Ascending aorta (tissue), 2 donors: ENCODE results near the gene ACSS3. TPM values are rescaled to one million over a fixed set of nuclear protein-coding genes. Genes with fewer than 3 reads are reported as not detected.

Experiments
- DNase-seq, 2 donors: peaks; one replicate each; pipeline ENCODE4 v3.0.0-alpha.2; 2019; ENCODE audit warnings: low spot score in 2 of 2
- H3K27ac ChIP-seq, 2 donors: fragments of 200-600 bp; sonication (generic); one replicate each; pipeline ENCODE4 v1.5.1; 2016 to 2017; ENCODE audit warnings: mild to moderate bottlenecking in 1 of 2
- H3K27me3 ChIP-seq: fragments of 200-600 bp; sonication (generic); one replicate; pipeline ENCODE4 v1.5.1; 2017
- H3K36me3 ChIP-seq, 2 donors: fragments of 200-600 bp; sonication (generic); one replicate each; pipeline ENCODE4 v1.5.1; 2016
- H3K4me1 ChIP-seq, 2 donors: fragments of 200-600 bp; sonication (generic); one replicate each; pipeline ENCODE4 v1.5.1; 2016 to 2017; ENCODE audit warnings: mild to moderate bottlenecking in 1 of 2
- H3K4me3 ChIP-seq, 2 donors: fragments of 200-600 bp; sonication (generic); one replicate each; pipeline ENCODE4 v1.5.1; 2016 to 2017; ENCODE audit warnings: mild to moderate bottlenecking in 1 of 2
- H3K9me3 ChIP-seq, 2 donors: fragments of 200-600 bp; sonication (generic); one replicate each; pipeline ENCODE4 v1.5.1; 2016
- CTCF ChIP-seq, 3 experiments: fragments of 200-600 bp in 2 of 3; fragments of 450-650 bp in 1 of 3; sonication (generic) in 2 of 3; IDR thresholded peaks; one replicate each; pipeline ENCODE4 v1.5.1; 2016 to 2019; ENCODE audit warnings: antibody characterized with exemption in 3 of 3, mild to moderate bottlenecking in 1 of 3, moderate library complexity in 1 of 3
- intact Hi-C: fragments of 100-400 bp; cut with DNase I; formaldehyde crosslinking; loops from one replicate; pipeline ENCODE4 v1.15.1; 2023
- total RNA-seq: library from RNA; depleted of rRNA; stranded (reverse); fragments of >200 nt; gene quantifications from one replicate; pipeline ENCODE4 v1.1.0, GENCODE V29; 2016

ACSS3 gene
- total RNA-seq, 1 donor from 2014 or later = 11.6 TPM

DNA sequence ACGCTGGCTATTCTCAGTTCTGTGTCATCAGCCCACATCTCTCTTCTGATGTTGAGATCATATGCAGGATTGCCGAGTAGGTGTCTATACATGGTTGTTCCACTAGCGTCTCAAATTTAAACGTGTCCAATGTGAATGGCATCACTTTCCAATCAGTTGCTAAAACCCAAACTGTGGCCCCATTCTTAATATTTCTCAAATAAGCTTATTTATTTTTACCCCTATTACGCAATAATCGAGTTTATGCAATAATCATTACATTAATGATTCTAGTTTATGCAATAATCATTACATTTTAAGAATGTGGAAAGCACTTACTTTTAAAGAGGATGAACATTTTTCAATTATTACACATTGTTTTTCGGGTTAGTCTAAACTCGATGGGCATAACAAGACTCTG lies 47.8 kb downstream of the ACSS3 start:
- Histone ChIP-seq H3K9me3 (no peaks in the 10 kb centered on the region), H3K4me1 (no peaks in the 10 kb centered on the region), H3K4me3 (no peak overlapping the region), H3K27me3 (no peaks in the 10 kb centered on the region), H3K36me3 (no peaks in the 10 kb centered on the region), H3K27ac (no peak overlapping the region)
- intact Hi-C loops = no loop called here
- no peak for TF ChIP-seq CTCF (IDR thresholded peaks at IDR 0.05)
- no peak for DNase-seq

DNA sequence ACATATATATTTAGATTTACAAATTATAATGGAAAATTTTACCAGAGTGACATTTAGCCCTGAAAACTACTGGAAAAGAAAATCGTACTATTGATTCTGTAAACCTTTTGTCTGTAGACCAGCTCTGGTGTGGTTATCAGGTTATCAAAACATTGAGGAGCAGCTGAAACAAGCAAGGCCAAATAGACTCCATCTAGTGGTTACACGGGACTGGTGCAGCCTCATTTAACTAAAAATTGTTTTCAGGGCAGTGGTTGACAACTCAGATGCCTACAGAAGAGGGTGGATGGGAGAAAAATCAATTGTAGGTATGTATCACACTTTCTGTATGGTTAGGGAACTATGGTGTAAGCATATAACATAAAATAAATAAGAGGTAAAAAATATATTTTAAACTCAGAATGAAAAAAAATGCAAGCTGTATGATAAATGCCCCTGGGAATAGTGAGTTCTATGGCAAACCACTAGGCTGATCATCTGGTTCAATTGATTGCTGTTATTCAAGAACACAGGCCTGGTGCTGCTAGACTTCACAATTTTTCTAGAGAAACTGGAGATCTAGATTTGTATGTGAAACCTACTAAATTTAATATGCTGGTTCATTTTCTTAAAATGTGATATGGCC lies 51.2 kb downstream of the ACSS3 start:
- intact Hi-C loops = no loop called here
- Histone ChIP-seq H3K9me3 (no peaks in the 10 kb centered on the region), H3K36me3 (no peaks in the 10 kb centered on the region), H3K27ac (no peak overlapping the region), H3K27me3 (no peaks in the 10 kb centered on the region), H3K4me3 (no peak overlapping the region), H3K4me1 (no peaks in the 10 kb centered on the region)
- TF ChIP-seq CTCF (IDR thresholded peaks at IDR 0.05) = peak; percentile 29 to 65 (median 65)
- no peak for DNase-seq

GRCh38 chr12:81136519-81136918 lies 58.6 kb downstream of the ACSS3 start:
- no peaks in the 10 kb centered on the region for H3K9me3 ChIP-seq
- no peaks in the 10 kb centered on the region for H3K36me3 ChIP-seq
- no peak for TF ChIP-seq CTCF (IDR thresholded peaks at IDR 0.05)
- intact Hi-C loops = no loop called here
- no peaks in the 10 kb centered on the region for H3K27me3 ChIP-seq
- DNase-seq = no peak
- no peaks in the 10 kb centered on the region for H3K4me1 ChIP-seq
- no peak overlapping the region for H3K4me3 ChIP-seq
- no peak overlapping the region for H3K27ac ChIP-seq

GRCh38 chr12:81137801-81138200 lies 59.9 kb downstream of the ACSS3 start:
- no peak for DNase-seq
- no peak for TF ChIP-seq CTCF (IDR thresholded peaks at IDR 0.05)
- Histone ChIP-seq H3K36me3 (no peaks in the 10 kb centered on the region), H3K9me3 (no peaks in the 10 kb centered on the region), H3K27ac (no peak overlapping the region), H3K4me3 (no peak overlapping the region), H3K4me1 (no peaks in the 10 kb centered on the region), H3K27me3 (no peaks in the 10 kb centered on the region)
- intact Hi-C loops = no loop called here

DNA sequence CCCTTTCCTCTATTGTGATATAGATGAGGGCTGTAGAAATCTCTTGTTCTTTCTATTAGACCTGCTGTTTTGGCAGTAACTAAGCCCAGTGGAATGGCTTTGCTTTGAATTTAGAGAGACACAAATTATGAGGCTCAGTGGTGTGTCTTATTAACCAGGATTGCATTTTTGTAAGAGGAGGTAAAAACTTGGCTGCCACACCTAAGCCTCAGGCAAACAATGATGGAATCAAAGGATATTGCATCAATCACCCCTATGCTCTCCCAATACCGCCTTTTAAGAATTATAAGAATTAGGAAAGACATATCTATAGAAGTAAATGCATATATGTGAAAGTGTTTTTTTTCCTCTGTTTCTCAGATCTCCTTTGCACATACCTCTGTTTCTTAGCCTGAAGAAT lies 63.3 kb downstream of the ACSS3 start:
- Histone ChIP-seq H3K27ac (no peak overlapping the region), H3K4me3 (no peak overlapping the region), H3K27me3 (no peaks in the 10 kb centered on the region), H3K4me1 (no peaks in the 10 kb centered on the region), H3K36me3 (peaks cover 0 to 3% of the 10 kb centered on the region in 2 donors), H3K9me3 (no peaks in the 10 kb centered on the region)
- no peak for TF ChIP-seq CTCF (IDR thresholded peaks at IDR 0.05)
- intact Hi-C loops = no loop called here
- DNase-seq = no peak

DNA sequence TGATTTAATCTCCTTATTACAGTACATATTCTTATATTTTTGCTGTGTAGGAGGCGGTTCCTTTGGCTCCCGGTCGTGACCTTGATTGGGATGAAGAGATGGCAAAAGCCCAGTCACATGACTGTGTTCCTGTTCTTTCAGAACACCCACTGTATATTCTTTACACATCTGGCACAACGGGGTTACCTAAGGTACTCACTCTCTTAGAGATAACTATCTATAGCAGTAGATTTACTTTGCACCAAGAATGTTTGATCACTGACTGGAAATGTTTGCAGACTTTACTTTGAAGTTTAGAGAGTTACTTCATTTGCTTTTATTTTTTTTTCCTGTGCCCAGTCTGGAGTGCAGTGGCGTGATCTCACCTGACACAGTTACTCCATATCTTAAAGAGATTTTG lies 65.2 kb downstream of the ACSS3 start:
- TF ChIP-seq CTCF (IDR thresholded peaks at IDR 0.05) = no peak
- Histone ChIP-seq H3K4me1 (no peaks in the 10 kb centered on the region), H3K36me3 (peaks cover 3 to 10% of the 10 kb centered on the region in 2 donors), H3K27me3 (no peaks in the 10 kb centered on the region), H3K9me3 (no peaks in the 10 kb centered on the region), H3K4me3 (no peak overlapping the region), H3K27ac (no peak overlapping the region)
- DNase-seq = no peak
- intact Hi-C loops = no loop called here
